ENCODE measurements around the gene ARHGAP32.
"Not testable (repeated sequence)": the region's sequence is repeated elsewhere in the genome, so short reads cannot be mapped to it uniquely, and the experiment has no call there.

Gene ARHGAP32

GRCh38 chr11:128924104-128924503 lies 268.0 kb downstream of the ARHGAP32 start:
- H3K4me1 Mint-ChIP-seq (ENCODE audit: low read depth) = peaks cover 8% of the 10 kb centered on the region
- H3K4me3 Mint-ChIP-seq = no peak overlapping the region
- H3K9me3 Mint-ChIP-seq (ENCODE audit: low read depth) = no peaks in the 10 kb centered on the region
- no peaks in the 10 kb centered on the region for H3K27me3 Mint-ChIP-seq
- no peak overlapping the region for H3K27ac Mint-ChIP-seq
- H3K36me3 Mint-ChIP-seq = no peaks in the 10 kb centered on the region

- H3K27me3 Mint-ChIP-seq = peaks cover 2% of the 10 kb centered on the region
- H3K9me3 Mint-ChIP-seq (ENCODE audit: low read depth) = no peaks in the 10 kb centered on the region
- H3K27ac Mint-ChIP-seq = no peak overlapping the region
- H3K36me3 Mint-ChIP-seq = peaks cover 2% of the 10 kb centered on the region
- H3K4me1 Mint-ChIP-seq (ENCODE audit: low read depth) = no peaks in the 10 kb centered on the region
- H3K4me3 Mint-ChIP-seq = no peak overlapping the region
Measured at GRCh38 chr11:128921793-128922192, 270.3 kb downstream of the ARHGAP32 start.

- peaks cover 2% of the 10 kb centered on the region for H3K36me3 Mint-ChIP-seq
- H3K9me3 Mint-ChIP-seq (ENCODE audit: low read depth) = no peaks in the 10 kb centered on the region
- no peak overlapping the region for H3K4me3 Mint-ChIP-seq
- H3K27ac Mint-ChIP-seq = no peak overlapping the region
- no peaks in the 10 kb centered on the region for H3K4me1 Mint-ChIP-seq (ENCODE audit: low read depth)
- H3K27me3 Mint-ChIP-seq = peaks cover 2% of the 10 kb centered on the region
Measured at GRCh38 chr11:128920666-128921065, 271.5 kb downstream of the ARHGAP32 start.

- not testable (repeated sequence) for H3K27me3 Mint-ChIP-seq; H3K36me3 Mint-ChIP-seq; H3K9me3 Mint-ChIP-seq (ENCODE audit: low read depth); H3K4me1 Mint-ChIP-seq (ENCODE audit: low read depth); H3K27ac Mint-ChIP-seq; H3K4me3 Mint-ChIP-seq
Measured at GRCh38 chr11:128919635-128920034, 272.5 kb downstream of the ARHGAP32 start.

- no peaks in the 10 kb centered on the region for H3K9me3 Mint-ChIP-seq (ENCODE audit: low read depth)
- H3K27me3 Mint-ChIP-seq = peaks cover 5% of the 10 kb centered on the region
- H3K4me1 Mint-ChIP-seq (ENCODE audit: low read depth) = no peaks in the 10 kb centered on the region
- H3K4me3 Mint-ChIP-seq = no peak overlapping the region
- no peak overlapping the region for H3K27ac Mint-ChIP-seq
- peaks cover 2% of the 10 kb centered on the region for H3K36me3 Mint-ChIP-seq
Measured at GRCh38 chr11:128919216-128919615, 272.9 kb downstream of the ARHGAP32 start.

GRCh38 chr11:128917144-128917724 lies 274.9 kb downstream of the ARHGAP32 start:
- no peak overlapping the region for H3K27ac Mint-ChIP-seq
- H3K9me3 Mint-ChIP-seq (ENCODE audit: low read depth) = no peaks in the 10 kb centered on the region
- peaks cover 8% of the 10 kb centered on the region for H3K27me3 Mint-ChIP-seq
- H3K4me3 Mint-ChIP-seq = no peak overlapping the region
- H3K36me3 Mint-ChIP-seq = peaks cover 2% of the 10 kb centered on the region
- H3K4me1 Mint-ChIP-seq (ENCODE audit: low read depth) = no peaks in the 10 kb centered on the region

GRCh38 chr11:128916681-128917080 lies 275.4 kb downstream of the ARHGAP32 start:
- Mint-ChIP-seq H3K27ac (no peak overlapping the region), H3K36me3 (peaks cover 2% of the 10 kb centered on the region), H3K4me1 (ENCODE audit: low read depth) (no peaks in the 10 kb centered on the region), H3K27me3 (peaks cover 10% of the 10 kb centered on the region), H3K4me3 (no peak overlapping the region), H3K9me3 (ENCODE audit: low read depth) (no peaks in the 10 kb centered on the region)

GRCh38 chr11:128916037-128916572 lies 276.0 kb downstream of the ARHGAP32 start:
- no peaks in the 10 kb centered on the region for H3K9me3 Mint-ChIP-seq (ENCODE audit: low read depth)
- peaks cover 2% of the 10 kb centered on the region for H3K36me3 Mint-ChIP-seq
- peaks cover 10% of the 10 kb centered on the region for H3K27me3 Mint-ChIP-seq
- no peak overlapping the region for H3K4me3 Mint-ChIP-seq
- H3K4me1 Mint-ChIP-seq (ENCODE audit: low read depth) = no peaks in the 10 kb centered on the region
- no peak overlapping the region for H3K27ac Mint-ChIP-seq

GRCh38 chr11:128915149-128915521 lies 277.0 kb downstream of the ARHGAP32 start:
- H3K4me3 Mint-ChIP-seq = no peak overlapping the region
- no peak overlapping the region for H3K27ac Mint-ChIP-seq
- peaks cover 2% of the 10 kb centered on the region for H3K36me3 Mint-ChIP-seq
- no peaks in the 10 kb centered on the region for H3K4me1 Mint-ChIP-seq (ENCODE audit: low read depth)
- peaks cover 15% of the 10 kb centered on the region for H3K27me3 Mint-ChIP-seq
- no peaks in the 10 kb centered on the region for H3K9me3 Mint-ChIP-seq (ENCODE audit: low read depth)

Data from activated naive CD8-positive, alpha-beta T cell (primary cell).